OCI-M2 (cell line): ENCODE measurements around the gene COX7B2.

ENCODE experiments used
- DNase-seq: peaks from one replicate; lab custom pipeline; 2025; ENCODE audit not compliant: unreplicated experiment; lab: John Stamatoyannopoulos, UW

The COX7B2 gene

DNA sequence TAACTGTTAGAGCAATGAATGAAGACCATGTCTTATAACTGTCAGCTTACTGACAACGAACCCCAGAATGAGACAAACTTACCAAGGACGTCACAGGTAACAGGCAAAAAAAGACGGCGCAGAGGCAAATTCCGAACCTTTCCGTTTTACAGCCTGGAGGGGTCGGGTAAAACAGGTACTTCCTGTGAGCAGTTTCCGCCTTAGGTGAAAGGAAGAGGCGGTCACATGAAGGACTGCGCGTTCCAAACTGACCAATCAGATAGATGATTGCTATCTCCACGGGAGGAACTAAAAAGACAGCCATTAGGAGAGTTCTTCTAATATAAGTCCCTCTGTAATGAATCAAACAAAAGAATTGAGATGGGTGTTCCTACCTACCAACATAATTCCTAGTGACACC is at the start of gene COX7B2:
Gene COX7B2, minus strand, starts transcription at position 168 of the 400 bp plus-strand sequence. CDS start 174,053 bp downstream, outside the sequence.
- no peak for DNase-seq

DNA sequence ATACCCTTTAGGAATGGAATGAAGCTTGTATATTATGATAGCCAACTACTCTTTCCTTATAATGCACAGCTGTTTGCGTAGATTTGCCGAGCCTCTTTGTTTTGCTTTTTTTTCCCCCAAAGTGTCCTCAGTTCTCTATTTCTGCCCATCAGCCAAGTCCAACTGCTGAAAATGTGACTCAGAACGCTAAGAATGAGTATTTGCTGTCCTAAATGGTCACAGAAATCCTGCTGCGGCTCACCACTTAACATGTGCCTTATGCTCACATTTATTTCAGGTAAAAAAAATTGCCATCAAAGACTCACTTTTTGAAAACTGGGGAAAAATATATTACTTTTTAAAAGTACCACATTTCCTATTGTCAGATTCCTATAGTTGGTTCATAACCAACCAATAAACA is 47.4 kb upstream of the COX7B2 start:
- no peak for DNase-seq

DNA sequence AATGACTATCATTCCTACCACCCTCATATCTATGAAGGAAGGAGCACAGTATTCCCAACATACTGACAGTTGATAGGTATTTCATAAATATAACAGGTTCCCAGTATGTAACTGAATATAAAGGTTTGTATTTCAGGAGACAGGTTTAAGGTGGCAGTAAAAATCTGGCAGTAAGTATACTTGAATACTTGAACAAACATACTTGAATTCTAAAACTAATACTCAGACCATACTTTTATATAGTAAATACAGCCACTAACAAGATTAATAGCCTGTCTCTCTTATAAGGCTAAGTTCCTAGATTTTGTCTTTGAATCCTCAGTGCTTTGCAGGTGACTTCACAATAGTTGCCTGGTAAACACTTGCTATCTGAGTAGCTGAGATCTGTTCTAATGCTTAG is 46.6 kb upstream of the COX7B2 start:
- DNase-seq: no peak

DNA sequence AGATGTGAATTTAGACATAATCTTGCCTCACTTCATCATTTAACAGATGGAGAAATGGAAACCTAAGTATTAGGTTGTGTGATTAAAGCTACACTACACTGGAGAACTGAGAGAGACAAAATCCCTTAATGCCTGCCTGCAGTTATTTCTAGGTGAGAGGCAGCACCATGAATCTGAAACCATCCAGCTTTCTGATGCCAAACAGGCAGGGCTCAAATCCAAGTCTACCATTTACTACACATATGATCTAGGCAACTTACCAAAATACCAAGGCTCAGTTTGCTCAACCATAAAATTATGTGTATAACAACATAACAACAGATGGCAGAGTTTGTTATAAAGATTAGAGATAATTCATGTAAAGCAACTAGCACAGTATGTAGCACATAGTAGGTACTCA is 45.6 kb upstream of the COX7B2 start:
- DNase-seq: no peak

DNA sequence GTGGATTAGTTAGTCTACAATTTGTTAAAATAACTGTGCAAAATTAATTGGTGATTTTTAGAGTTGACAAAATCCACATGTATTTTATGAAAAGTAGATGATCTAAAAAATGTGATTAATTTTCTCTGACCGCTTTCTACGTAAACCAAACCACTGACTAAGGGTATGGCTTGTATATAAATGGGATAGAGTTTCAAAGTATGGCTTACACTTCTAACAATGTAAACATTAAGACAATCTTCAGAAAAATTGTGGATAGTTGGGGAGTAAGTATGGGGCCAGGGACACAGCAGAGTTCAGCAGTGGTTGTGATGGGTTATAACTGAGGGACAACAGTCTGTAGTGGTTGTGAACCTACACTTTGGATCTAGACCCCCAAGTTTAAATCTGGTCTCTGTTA is 44.5 kb upstream of the COX7B2 start:
- DNase-seq: no peak

DNA sequence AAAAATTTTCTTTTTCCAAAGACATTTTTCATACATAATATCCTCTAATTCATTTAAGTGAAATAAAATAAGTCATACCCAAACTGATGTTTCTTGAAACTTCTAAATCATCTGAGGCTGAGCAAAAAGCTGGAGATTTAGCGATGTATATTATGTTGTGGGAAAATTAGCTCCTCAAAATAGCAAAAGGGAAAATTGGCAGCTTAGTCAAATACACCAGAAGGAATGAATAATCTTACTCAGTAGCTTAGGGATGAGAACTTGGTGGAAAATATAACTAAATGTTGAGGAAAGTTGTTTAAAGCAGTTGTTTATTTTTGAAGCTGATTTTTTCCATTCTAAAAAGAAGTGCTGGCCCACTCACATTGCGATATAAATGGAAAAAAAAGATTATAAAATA is 43.4 kb upstream of the COX7B2 start:
- DNase-seq: no peak

DNA sequence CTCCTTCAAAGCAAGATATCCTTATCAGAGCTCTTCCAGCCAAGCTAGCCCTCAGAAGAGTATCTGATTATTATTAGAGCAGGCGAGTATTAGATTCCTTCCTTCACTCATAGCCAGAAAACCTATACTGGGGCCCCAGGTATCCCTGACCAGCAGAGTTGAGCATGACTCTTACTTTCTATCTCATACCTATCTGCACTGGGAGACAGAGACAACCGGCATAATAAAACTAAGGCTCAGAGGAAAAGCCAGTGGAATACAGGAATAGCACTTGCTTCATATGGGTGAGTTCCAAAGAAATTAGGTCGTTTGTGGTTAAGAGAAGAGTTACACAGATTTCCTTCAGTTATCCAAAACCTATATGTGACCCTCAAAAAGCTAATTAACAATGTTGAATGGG is 41.8 kb upstream of the COX7B2 start:
- DNase-seq: no peak

DNA sequence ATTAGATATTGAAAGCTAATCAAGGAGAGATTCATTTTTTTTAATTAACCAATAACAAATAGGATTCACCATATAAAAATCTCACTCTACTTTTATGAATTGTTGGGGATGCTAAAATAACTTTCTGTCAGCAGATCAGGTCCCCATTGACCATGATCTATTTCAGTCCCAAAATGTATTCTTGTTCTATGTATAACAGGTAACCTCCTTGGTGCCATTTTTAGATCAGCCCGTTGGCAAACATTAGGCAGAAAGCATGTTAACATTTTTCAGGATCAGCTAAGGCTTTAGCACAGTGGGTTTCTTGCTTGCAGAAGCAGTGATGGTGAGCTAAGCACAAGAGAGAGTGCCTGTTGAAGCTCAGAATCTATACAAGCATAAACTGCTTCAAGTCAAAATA is 40.8 kb upstream of the COX7B2 start:
- no peak for DNase-seq

DNA sequence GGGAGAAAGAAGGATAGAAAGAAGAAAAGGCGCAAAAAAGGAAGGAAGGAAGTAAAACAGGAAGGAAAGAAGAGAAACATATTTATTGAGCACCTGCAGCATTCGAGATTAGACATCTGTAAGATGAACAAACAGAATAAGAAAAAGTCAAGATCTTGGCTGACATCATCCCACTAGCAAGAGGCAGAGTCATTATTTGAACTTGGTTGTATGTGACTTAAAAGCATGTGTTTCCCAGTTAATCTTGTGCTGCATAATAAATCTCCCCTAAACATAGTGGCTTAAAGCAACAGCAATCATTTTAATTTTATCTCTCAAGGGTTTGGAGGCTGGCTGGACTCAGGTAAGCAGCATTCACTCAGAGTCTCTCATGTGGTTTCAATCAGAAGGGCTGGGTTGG is 38.5 kb upstream of the COX7B2 start:
- DNase-seq: no peak

- no peak for DNase-seq
Observed at GRCh38 chr4:46946919-46947536, 38.0 kb upstream of the COX7B2 start.

GRCh38 chr4:46945062-46945461 is 36.0 kb upstream of the COX7B2 start:
- DNase-seq: no peak

DNA sequence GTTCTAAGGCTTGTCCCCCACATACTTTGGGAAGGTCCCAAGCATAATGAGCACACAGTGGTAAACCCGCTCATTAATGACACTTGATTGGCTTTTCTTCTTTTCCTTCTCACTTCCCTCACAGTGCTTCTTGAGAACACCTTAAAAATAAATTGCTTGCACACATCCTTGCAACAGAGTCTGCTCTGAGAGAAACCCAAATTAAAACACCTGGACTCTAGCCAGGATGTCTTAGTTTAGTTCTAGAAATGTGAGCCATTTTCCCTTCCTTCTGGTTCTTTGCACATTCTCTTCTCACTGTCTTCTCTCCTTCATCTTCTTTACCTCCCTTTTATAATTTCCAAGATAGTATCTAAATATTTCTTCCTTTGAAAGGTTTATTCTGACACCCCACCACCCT is 35.3 kb upstream of the COX7B2 start:
- no peak for DNase-seq

GRCh38 chr4:46937493-46937892 is 28.4 kb upstream of the COX7B2 start:
- no peak for DNase-seq

DNA sequence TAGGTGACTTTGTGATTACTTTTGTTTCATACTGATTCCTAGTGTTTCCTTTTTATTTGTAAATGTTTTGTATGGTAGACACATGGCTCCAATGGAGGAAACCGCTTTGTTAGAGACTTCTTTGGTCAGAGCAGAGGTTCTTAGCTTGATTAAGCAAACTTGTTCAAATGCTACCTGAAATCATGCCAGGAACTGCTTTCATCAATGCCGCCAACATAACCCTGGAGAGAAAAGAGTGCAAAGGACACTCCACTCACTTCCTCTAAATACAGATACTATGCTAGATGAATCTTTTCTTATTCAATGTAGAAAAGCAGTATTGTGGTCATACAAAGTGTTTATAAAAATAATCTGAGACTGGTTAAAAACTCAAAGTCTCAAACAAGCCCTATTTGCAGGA is 25.7 kb upstream of the COX7B2 start:
- no peak for DNase-seq

- no peak for DNase-seq
Observed at GRCh38 chr4:46933686-46934085, 24.6 kb upstream of the COX7B2 start.

DNA sequence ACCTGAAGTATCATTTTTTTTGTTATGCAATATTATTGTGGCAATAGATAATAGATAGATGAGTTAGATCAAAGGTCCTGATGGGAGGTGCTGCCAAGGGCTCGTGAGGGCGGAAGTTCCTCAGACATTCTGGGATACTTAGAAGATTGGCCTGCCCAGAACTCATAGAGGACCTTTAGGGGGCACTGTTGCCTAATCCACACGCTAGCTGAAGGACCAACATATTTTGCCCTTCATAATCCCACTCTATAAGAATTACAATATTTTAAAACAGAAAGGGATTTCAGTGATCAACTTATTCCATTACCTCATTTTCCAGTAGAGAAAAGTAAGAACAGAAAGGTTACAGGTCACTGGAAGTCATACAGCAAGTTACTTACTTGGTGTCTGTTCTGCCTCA is 22.9 kb upstream of the COX7B2 start:
- no peak for DNase-seq

DNA sequence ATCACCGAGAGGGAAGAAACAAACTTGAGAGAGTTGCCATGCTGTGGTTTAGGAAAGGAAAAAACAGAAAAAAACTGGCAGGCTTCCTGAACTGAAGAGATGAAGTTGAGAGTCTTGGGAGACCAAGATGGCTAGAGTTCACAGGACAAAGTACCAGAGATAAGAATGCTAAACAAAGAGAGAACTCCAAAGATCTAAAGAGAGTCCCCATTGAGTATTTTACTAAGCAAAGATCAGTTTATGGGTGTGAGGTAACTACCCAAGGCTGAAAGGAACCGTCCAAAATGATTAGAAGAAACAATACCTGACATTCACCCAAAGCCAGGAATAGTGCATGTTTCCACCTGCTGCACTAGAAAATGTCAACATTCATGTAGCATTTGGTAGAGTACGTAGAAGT is 21.8 kb upstream of the COX7B2 start:
- DNase-seq: no peak

DNA sequence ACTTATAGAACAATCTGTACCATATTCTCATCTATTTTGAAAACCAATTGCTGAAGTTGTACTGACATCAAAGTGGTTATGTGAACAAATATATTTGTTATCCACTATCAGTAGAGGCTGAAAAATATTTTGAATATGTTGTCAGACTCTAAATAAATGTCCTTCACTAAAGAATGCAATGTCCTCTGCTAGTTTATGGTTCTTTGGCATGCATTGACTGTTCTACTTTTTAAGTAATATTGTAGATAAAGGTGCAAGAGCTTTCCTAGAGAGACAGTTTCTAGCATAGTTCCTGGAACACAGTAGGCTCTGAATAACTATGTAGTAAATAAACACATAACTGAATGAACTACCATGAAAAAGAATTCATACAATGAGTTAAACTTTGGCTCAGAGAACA is 18.2 kb upstream of the COX7B2 start:
- DNase-seq: no peak

- DNase-seq: no peak
Observed at GRCh38 chr4:46924789-46925529, 15.9 kb upstream of the COX7B2 start.

DNA sequence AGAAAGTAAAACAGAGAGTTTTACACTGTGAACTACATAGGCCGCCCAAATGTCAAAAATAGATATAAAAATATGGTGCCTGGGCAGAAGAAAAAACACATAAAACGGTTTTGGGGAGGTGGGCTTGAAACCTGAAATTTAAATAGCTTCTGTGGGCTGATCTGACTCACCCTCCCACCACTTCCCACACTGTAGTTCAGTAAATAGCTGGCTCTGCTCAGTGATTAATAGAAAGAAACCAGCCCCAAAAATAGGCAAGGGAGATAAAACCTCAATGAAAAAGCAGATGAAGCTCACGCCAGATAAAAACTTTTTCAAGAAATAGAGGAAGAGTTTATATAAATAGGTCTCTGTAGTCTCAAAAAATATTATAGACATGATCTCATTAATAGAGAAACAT is 13.2 kb upstream of the COX7B2 start:
- DNase-seq: no peak

DNA sequence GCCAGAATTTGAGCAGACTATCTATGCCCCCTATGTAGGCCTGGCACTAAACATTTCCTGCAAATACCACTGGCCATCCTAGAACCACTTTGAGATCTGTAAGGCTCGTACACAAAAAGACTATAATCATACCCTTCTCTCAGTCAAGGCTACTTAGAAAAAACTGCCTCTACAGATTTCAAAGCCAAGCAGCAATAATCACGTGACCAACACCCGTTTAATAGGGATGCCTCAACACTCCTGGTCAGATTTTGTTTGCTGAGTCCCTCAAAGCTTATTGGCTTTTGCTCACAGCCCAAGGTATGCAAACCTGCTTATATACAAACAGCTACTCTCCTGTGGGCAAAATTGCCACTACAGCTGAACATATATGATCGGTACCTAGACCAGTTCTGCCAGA is 897 bp downstream of the COX7B2 start:
- DNase-seq: no peak

DNA sequence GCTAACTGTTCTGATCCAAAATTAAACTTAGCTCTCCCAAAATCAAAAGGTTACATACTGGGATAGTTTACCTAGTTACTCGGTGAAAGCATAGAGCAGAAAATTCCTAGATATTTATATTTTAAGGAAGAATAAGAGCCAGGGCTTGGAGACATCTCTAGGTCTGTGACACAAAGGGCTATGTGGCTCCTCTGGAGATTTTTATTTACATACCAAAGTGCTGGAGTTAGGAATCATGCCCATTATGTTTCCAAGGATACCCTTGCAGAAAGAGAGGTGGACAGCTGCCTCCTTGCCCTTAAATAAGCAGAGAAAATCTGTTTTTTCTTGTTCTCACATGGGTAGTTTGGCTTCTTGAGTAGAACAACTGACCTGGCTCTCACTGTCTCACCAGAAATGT is 9.0 kb downstream of the COX7B2 start:
- DNase-seq: no peak

DNA sequence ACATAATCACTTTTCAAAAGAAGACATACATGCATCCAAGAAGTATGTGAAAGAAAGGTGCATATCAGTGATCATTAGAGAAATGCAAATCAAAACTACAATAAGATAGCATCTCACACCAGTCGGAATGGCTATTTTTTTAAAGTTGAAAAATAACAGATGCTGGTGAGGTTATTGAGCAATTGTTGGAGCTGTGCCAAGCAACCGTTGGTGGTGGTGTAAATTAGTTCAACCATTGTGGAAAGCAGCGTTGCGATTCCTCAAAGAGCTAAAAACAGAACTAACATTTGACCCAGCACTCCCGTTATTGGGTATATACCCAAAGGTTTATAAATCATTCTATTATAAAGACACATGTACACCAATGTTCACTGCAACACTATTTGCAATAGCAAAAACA is 14.2 kb downstream of the COX7B2 start:
- no peak for DNase-seq
